ENCODE data around the gene PGP.

- TF ChIP-seq CTCF (IDR thresholded peaks at IDR 0.05) (no peak), POLR2A (IDR thresholded peaks at IDR 0.05) (no peak)
These were observed 23.0 kb upstream of the PGP start for GRCh38 chr16:2237493-2238149.

All from uterus (tissue), 2 donors.